Fibroblast of lung (primary cell): Measurements from ENCODE around the gene PXDN. TPM values are rescaled to one million over a fixed set of nuclear protein-coding genes. Genes with fewer than 3 reads are reported as not detected.
A peak's percentile ranks its signal among the peaks of the same experiment; 100 is the strongest.

Source experiments
- DNase-seq, 2 donors: peaks; one replicate each; pipeline versions ENCODE4 v3.0.0 to v3.0.0-alpha.2; 2010; ENCODE audit warnings: low read depth in 2 of 2
- H2AFZ ChIP-seq: 2 replicates; pipeline ENCODE4 v1.5.1; 2012; ENCODE audit warnings: low read length, control low read depth, inconsistent platforms
- H3K27ac ChIP-seq: 2 replicates; pipeline ENCODE4 v1.5.1; 2011; ENCODE audit warnings: low read length, control low read depth; ENCODE audit not compliant: insufficient read depth
- H3K27me3 ChIP-seq: 2 replicates; pipeline ENCODE4 v1.5.1; 2011; ENCODE audit warnings: mild to moderate bottlenecking, low read length; ENCODE audit not compliant: control insufficient read depth, insufficient read depth
- H3K36me3 ChIP-seq: 2 replicates; pipeline ENCODE4 v1.5.1; 2011; ENCODE audit warnings: low read length; ENCODE audit not compliant: control insufficient read depth, insufficient read depth
- H3K4me1 ChIP-seq: 2 replicates; pipeline ENCODE4 v1.5.1; 2011; ENCODE audit warnings: low read length; ENCODE audit not compliant: control insufficient read depth, insufficient read depth; ENCODE audit errors: extremely low read depth
- H3K4me2 ChIP-seq: 2 replicates; pipeline ENCODE4 v1.5.1; 2011; ENCODE audit warnings: low read length, control low read depth; ENCODE audit not compliant: insufficient read depth; ENCODE audit errors: extremely low read depth
- H3K4me3 ChIP-seq, 4 experiments: fragments of 200-600 bp in 1 of 4; sonication (generic) in 1 of 4; replicated peaks in 1 of 4; 2 replicates each; pipeline ENCODE4 v1.5.1; 2011 to 2016; ENCODE audit warnings: low read length in 4 of 4, low read depth in 3 of 4, mild to moderate bottlenecking in 3 of 4, control low read depth in 2 of 4, inconsistent platforms in 1 of 4, mixed read lengths in 1 of 4; ENCODE audit not compliant: insufficient read depth in 1 of 4; ENCODE audit errors: control extremely low read depth in 1 of 4
- H3K79me2 ChIP-seq: 2 replicates; pipeline ENCODE4 v1.5.1; 2012; ENCODE audit warnings: mild to moderate bottlenecking, low read length, inconsistent platforms; ENCODE audit not compliant: control insufficient read depth, insufficient read depth
- H3K9ac ChIP-seq: 2 replicates; pipeline ENCODE4 v1.5.1; 2011; ENCODE audit warnings: mild to moderate bottlenecking, low read length, control low read depth; ENCODE audit not compliant: insufficient read depth
- H3K9me3 ChIP-seq: 2 replicates; pipeline ENCODE4 v1.5.1; 2012; ENCODE audit warnings: low read depth, low read length; ENCODE audit not compliant: control insufficient read depth, insufficient read depth
- H4K20me1 ChIP-seq: 2 replicates; pipeline ENCODE4 v1.5.1; 2011; ENCODE audit warnings: low read length; ENCODE audit not compliant: control insufficient read depth, insufficient read depth; ENCODE audit errors: extremely low read depth
- CTCF ChIP-seq, 2 donors: IDR thresholded peaks in 1 of 2; conservative IDR thresholded peaks in 1 of 2; 1 replicate in 1 of 2; 2 replicates in 1 of 2; pipeline ENCODE4 v1.5.1; 2011 to 2012; ENCODE audit warnings: low read length in 2 of 2, control low read depth in 1 of 2, inconsistent platforms in 1 of 2, low read depth in 1 of 2, mild to moderate bottlenecking in 1 of 2
- EZH2 ChIP-seq: IDR thresholded peaks from 2 replicates; pipeline ENCODE4 v1.5.1; 2012; ENCODE audit warnings: low read length, control low read depth, mild to moderate bottlenecking; ENCODE audit errors: missing control alignments
- polyA plus RNA-seq, 2 donors: library from polyadenylated mRNA; depleted of rRNA in 1 of 2; stranded (reverse) in 1 of 2; unstranded in 1 of 2; fragments of >200 nt; gene quantifications; 2 replicates each; pipeline ENCODE4 v1.2.1, GENCODE V29; 2011 to 2012; ENCODE audit warnings: missing spikeins in 1 of 2
- total RNA-seq: library from RNA; depleted of rRNA; stranded (reverse); fragments of >200 nt; gene quantifications from 2 replicates; pipeline ENCODE4 v1.2.1, GENCODE V29; 2014

The PXDN gene
- total and polyA plus RNA-seq, 2 donors (not counting 1 experiment from before 2014, with no cell fraction given), result 153 to 298 TPM

DNA sequence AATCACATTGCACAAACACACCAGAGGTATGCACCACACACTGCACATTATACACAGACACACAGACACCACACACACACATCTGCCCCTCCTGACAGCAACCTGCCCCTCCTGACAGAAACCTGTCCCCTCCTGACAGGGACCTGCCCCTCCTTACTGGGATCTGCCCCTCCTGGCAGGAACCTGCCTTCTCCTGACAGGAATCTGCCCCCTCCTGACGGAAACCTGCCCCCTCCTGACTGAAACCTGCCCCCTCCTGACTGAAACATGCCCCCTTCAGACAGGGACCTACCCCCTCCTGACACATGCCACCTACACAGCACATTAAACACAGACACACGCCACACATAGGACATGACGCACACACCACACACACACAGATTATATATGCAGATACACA, 88.9 kb downstream of the PXDN start:
- Histone ChIP-seq H4K20me1 (no peaks in the 10 kb centered on the region), H3K4me2 (no peak overlapping the region), H3K36me3 (peaks cover 21% of the 10 kb centered on the region), H3K79me2 (no peaks in the 10 kb centered on the region), H3K9me3 (no peaks in the 10 kb centered on the region), H2AFZ (no peak overlapping the region), H3K4me3 (no peak overlapping the region), H3K27me3 (no peaks in the 10 kb centered on the region), H3K27ac (peak overlapping the region; percentile 86), H3K4me1 (peaks cover 31% of the 10 kb centered on the region), H3K9ac (no peak overlapping the region)
- no peak for TF ChIP-seq CTCF (conservative IDR thresholded peaks at IDR 0.05 in 1 of 2, IDR thresholded peaks at IDR 0.05 in 1 of 2; ENCODE audit: low read depth in 1 of 2, low read length in 2 of 2)
- no peak for TF ChIP-seq EZH2
- peak in 1 of 2 donors; percentile 39 for DNase-seq

DNA sequence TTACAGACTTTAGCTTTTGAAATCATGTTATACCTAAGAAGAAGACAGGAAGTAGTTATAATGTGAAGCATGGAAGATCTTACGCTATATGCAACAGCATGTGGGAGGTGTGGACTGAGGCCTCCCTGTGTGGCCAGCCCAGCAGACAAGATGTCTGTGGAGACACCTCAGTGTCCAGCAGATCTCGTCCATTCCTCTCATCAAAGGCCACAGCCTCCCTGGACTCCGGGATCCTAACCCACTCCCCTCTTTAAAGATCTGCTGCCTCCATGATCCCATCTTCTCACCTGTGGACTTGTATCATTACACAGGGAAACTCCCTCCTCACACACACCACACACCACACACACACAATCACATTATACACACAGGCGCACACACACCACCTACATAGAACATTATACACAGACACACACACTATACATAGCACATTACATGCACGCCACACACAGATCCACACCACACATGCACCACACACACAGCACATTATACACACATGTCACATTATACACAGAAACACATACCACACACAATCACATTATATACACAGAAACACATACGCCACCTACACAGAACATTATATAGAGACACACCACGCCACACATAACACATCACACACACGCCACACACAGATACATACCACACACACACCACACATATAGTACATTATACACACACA, 89.5 kb downstream of the PXDN start:
- no peak overlapping the region for H3K4me3 ChIP-seq
- no peaks in the 10 kb centered on the region for H3K9me3 ChIP-seq
- no peak overlapping the region for H2AFZ ChIP-seq
- no peaks in the 10 kb centered on the region for H3K79me2 ChIP-seq
- H3K4me1 ChIP-seq, result peaks cover 31% of the 10 kb centered on the region
- TF ChIP-seq CTCF (conservative IDR thresholded peaks at IDR 0.05 in 1 of 2, IDR thresholded peaks at IDR 0.05 in 1 of 2; ENCODE audit: low read depth in 1 of 2, low read length in 2 of 2) (no peak), EZH2 (no peak)
- no peak for DNase-seq
- H3K36me3 ChIP-seq, result peaks cover 17% of the 10 kb centered on the region
- no peaks in the 10 kb centered on the region for H3K27me3 ChIP-seq
- no peaks in the 10 kb centered on the region for H4K20me1 ChIP-seq
- peak overlapping the region; percentile 86 for H3K27ac ChIP-seq
- peak overlapping the region; percentile 15 for H3K4me2 ChIP-seq
- H3K9ac ChIP-seq, result peak overlapping the region; percentile 14

DNA sequence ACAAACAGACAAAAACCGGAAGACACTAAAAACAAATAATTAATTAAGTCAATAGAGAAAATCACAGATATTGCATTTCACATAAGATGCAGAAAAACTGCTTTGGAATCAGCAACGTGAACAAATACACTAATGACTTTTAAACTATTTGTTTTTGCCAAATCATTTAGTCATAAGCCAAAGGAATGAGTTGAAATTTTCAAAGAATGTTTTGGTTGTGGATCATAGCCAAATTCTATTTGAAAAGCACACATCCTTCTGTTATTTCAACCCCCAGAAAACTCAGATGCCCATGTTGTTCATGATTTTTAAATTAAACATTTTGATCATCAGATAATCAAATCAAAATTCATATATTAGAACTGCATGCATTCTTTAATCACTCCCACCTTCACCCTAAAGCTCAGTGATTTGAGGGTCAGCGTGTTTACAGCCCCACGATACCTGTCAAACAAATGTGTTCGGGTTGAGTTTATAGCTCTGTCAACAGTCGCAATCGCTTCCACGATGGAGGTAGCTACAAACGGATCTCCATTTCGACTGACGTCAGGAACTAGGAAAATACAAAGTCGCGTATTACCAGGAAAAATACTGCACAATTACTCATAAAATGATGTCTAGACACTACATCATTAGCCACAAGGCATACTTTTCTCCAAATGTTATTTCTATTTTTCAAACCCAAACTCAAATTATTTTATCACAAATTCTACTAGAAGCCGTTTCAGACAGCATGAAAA, 90.2 kb downstream of the PXDN start:
- H3K36me3 ChIP-seq, result peaks cover 18% of the 10 kb centered on the region

More for the DNA sequence above, 90.2 kb downstream of the PXDN start:
- DNase-seq, result peak; percentile 86 to 93
- Histone ChIP-seq H3K79me2 (no peaks in the 10 kb centered on the region), H2AFZ (no peak overlapping the region), H3K9ac (no peak overlapping the region), H3K4me1 (peaks cover 31% of the 10 kb centered on the region), H3K27me3 (no peaks in the 10 kb centered on the region), H3K9me3 (no peaks in the 10 kb centered on the region), H3K4me3 (no peak overlapping the region), H3K27ac (peak overlapping the region; percentile 86), H3K4me2 (peak overlapping the region; percentile 82), H4K20me1 (no peaks in the 10 kb centered on the region)
- no peak for TF ChIP-seq EZH2
- no peak for TF ChIP-seq CTCF (conservative IDR thresholded peaks at IDR 0.05 in 1 of 2, IDR thresholded peaks at IDR 0.05 in 1 of 2; ENCODE audit: low read depth in 1 of 2, low read length in 2 of 2)
